Erythroblast (primary cell): ENCODE measurements around the gene ALKBH3.

ENCODE experiments used
- GATA1 ChIP-seq: IDR thresholded peaks from 2 replicates; pipeline ENCODE4 v1.6.1; 2011; ENCODE audit warnings: low read depth, mild to moderate bottlenecking, control low read depth, low read length, moderate library complexity
- POLR2A ChIP-seq: IDR thresholded peaks from 2 replicates; pipeline ENCODE4 v1.6.1; 2011; ENCODE audit warnings: mild to moderate bottlenecking, low read length

DNA sequence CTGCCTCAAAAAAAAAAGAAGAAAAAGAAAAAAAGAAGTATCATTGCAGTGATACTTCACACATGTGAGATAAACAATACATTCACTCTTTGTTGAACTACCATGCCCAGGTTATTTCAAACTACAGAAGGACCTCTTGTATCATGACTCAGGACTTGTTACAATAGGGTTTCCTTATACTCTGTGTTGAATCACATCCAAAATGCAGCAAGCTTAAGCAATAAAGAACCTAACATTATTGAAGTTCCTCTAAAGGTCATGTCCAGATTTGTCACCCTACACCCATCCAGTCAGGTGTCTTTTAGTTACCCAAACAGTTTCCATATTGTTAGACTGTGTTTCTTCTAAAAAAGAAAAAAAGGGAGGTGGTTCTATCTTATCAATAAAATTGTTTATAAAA is 26.9 kb upstream of the ALKBH3 start:
- TF ChIP-seq POLR2A, result no peak
- TF ChIP-seq GATA1, result no peak
